ENCODE data around the gene NRCAM.

The NRCAM gene

DNA sequence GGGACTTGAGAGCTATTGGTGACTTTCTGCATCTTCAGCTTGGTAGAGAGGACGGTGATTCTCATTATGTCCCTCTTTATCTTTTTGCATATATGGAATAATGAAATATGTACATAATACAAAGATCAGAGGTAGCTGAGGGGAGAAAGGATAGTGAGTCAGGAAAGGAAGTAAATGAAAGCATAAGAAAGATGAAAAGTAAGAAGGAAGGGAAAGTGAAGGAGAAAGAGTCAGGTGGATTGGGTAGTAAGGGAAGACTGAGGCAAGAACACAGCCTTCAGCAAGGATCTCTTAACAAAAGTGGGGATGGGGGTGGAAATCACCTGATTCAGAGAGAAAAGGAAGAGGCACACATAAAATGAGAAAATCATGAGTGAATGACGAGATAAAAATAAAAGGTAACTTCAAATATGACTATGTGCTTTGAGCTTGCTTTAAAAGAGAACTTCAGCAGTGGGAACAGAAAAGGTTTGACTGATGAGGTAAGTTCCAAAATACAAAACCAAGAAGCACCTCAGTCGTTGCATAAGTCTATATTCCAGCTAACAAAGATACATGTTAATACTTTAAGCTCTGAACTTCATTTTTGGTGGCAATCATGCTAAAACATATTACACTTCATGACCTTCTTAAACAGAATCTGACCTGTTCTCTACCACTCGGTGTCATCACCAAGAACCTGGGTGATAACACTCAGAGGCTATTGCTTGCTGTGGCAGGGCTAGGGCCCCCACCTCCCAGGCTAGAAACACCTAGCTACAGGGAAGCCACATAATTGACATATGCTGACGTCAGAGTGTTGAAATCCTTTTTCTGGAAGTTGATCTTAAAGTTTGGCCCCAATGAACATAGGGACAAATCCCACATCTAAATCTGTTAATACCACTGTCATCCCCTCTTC, 32.9 kb downstream of the NRCAM start:
- Mint-ChIP-seq H3K4me1 (ENCODE audit: low read depth) (peaks cover 63% of the 10 kb centered on the region), H3K27me3 (peaks cover 8% of the 10 kb centered on the region), H3K27ac (peak overlapping the region; percentile 28), H3K4me3 (peak overlapping the region; percentile 49), H3K9me3 (no peaks in the 10 kb centered on the region), H3K36me3 (ENCODE audit: low read depth) (no peaks in the 10 kb centered on the region)

DNA sequence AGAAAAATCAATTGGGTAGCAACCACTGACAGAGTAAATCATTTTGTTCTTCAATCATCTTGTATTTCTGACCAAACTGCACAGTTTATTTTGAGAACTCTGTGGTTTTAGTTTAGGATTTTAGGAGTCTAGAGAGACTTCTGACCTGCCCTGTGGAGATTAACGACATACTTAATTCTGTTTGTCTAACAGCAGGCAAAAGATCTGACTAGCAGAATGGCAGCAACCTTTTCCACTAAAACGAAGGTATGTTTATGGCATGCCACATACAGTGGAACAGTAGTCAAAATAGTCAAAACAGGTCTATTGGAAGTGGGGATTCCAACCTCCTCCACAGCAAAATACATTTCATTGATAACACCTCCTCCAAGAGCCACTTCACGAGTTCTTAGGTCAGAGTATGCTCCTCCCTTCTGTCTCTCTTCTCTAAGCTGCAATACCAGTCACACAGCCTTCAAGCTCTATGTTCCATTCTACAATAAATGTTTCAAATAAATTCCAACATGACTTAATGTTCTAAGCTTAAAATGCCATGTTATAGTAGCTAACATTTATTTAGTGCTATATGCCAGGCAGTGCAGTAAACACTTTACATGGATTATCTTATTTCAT, 34.4 kb downstream of the NRCAM start:
- Mint-ChIP-seq H3K4me3 (no peak overlapping the region), H3K27ac (no peak overlapping the region)

DNA sequence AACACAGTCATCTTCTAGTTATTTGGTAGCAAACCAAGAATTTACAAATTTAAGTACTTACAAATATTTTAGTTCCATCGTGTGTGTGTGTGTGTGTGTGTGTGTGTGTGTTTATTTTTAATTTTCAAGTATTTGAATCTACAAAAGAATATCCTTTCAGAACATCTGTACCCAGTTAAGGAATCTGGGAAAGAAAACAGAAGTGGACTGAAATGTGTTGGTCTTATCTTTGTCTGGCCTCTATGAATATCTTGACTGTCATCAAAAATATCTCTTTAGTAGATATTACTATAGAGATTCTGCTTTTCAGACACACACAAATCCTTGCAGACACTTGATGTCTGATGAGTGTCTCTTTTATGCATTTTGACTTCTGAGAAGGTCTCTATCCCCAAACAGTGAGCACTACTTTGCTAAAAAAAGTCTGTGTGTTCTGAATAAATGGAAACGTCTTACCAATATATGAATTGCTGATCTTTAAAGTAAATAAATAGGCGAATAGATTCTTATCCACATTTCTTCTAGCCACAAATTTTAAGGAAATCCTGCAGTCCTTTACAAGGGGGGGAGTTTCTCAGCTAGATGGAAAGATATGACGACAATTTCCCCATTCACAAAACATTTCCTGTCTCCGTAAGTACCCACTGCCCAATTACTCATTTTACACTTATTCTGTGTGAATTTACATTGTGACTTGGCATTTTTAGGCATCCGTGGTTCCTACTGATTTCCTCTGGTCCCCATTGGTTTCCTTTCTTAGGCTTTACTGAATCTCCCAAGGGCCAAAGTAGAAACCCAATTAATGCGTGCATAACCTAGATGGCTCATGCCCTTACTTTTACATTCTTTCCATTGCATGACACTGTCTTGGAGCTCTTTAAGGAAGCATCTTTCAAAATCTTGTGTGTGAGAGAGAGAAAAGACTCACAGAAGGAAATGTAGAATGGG, 36.0 kb downstream of the NRCAM start:
- Mint-ChIP-seq H3K27ac (peak overlapping the region; percentile 63), H3K27me3 (peaks cover 7% of the 10 kb centered on the region), H3K4me3 (peak overlapping the region; percentile 28), H3K36me3 (ENCODE audit: low read depth) (no peaks in the 10 kb centered on the region), H3K4me1 (ENCODE audit: low read depth) (peaks cover 94% of the 10 kb centered on the region), H3K9me3 (no peaks in the 10 kb centered on the region)

More for the DNA sequence above, 34.4 kb downstream of the NRCAM start:
- H3K4me1 Mint-ChIP-seq (ENCODE audit: low read depth): peaks cover 78% of the 10 kb centered on the region
- H3K9me3 Mint-ChIP-seq: no peaks in the 10 kb centered on the region
- H3K36me3 Mint-ChIP-seq (ENCODE audit: low read depth): no peaks in the 10 kb centered on the region
- peaks cover 8% of the 10 kb centered on the region for H3K27me3 Mint-ChIP-seq

DNA sequence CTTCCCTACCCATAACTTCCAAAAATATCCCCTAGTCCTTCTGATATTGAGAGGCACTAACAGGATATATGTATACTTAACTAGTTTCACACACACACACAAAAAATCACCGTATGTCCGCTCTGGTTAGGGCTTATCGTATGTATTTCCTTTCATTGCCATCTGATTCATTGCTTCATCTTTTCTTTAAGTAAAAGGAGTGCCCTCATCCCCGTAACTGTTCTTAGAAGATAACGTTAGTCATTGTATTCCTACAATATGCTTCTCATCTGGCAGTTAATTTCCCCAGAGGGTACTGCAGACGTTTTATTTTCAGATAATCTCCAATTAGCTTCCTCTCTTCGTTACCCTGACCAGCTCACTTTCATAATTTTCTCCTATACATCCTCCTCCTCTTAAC, 37.3 kb downstream of the NRCAM start:
- peaks cover 95% of the 10 kb centered on the region for H3K4me1 Mint-ChIP-seq (ENCODE audit: low read depth)
- H3K27ac Mint-ChIP-seq: peak overlapping the region; percentile 7
- peaks cover 11% of the 10 kb centered on the region for H3K27me3 Mint-ChIP-seq
- H3K9me3 Mint-ChIP-seq: no peaks in the 10 kb centered on the region
- no peak overlapping the region for H3K4me3 Mint-ChIP-seq
- H3K36me3 Mint-ChIP-seq (ENCODE audit: low read depth): no peaks in the 10 kb centered on the region

DNA sequence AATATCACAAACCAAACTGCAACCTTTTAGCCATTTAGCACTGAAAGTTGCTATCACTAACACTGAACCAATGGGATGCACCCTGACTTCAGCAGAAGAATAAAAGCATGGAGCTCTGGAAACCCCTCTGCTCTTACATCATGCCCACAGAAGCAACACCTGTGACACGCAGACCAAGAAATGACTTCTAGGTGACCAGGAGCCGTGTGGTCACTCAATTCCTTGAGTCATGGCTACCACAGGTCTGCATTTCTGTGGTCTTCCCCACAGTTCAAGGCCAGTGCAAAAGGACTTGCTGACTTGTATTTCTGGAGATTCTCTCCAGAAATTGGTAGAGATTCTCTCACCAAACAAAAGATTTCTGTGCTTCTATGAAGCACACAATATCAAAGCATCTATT, 38.3 kb downstream of the NRCAM start:
- Mint-ChIP-seq H3K9me3 (no peaks in the 10 kb centered on the region), H3K27me3 (peaks cover 7% of the 10 kb centered on the region), H3K4me1 (ENCODE audit: low read depth) (peaks cover 91% of the 10 kb centered on the region)

DNA sequence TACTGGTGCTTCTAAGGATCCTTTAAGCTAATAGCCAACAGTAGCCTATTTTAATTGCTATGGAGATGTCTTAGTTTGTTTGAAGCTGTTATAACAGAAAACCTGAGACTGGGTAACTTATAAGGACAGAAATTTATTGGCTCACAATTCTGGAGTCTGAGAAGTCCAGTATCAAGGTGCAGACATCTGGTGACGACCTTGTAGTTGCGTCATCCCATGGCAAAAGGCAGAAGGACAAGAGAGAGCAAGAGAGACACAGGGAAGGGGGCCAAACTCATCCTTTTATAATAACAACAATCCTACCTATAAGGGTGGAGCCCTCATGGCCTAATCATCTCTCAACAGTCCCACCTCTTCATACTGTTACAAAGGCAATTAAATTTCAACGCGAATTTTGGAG, 39.1 kb downstream of the NRCAM start:
- Mint-ChIP-seq H3K4me1 (ENCODE audit: low read depth) (peaks cover 83% of the 10 kb centered on the region), H3K4me3 (no peak overlapping the region), H3K36me3 (ENCODE audit: low read depth) (no peaks in the 10 kb centered on the region), H3K27me3 (peaks cover 7% of the 10 kb centered on the region), H3K27ac (no peak overlapping the region), H3K9me3 (no peaks in the 10 kb centered on the region)

More for the DNA sequence above, 38.3 kb downstream of the NRCAM start:
- H3K4me3 Mint-ChIP-seq: no peak overlapping the region
- H3K36me3 Mint-ChIP-seq (ENCODE audit: low read depth): no peaks in the 10 kb centered on the region
- H3K27ac Mint-ChIP-seq: peak overlapping the region; percentile 56

DNA sequence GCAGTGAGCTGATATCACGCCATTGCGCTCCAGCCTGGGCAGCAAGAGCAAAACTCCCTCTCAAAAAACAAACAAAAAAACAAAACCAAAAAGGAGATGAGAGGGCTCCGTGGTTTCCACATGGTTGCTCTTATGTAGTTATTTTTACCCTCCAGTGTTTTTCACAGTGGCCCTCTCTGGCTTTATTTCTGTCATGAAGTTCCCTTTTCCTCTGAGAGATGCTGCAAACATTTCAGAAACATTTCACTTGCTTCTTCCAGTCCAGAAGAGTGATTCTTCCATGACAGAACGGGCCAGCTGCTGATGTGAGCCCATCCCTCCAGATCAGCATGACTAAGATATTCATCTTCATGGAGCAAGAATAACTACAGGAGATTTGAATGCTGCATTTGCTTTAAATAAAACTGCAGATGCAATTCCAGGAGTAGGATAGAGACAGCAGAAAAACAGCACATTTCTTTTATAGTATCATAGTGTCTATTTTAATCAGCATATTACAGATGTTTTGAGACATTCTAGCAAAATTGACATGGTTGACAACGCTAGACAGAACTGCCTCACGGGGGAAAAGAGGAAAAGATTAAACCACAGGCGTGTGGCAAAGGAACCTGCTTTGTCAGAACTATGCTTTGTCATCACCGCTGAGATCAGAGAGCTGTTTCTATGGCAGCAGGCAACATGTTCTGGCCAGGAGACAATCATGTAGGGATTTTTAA, 40.3 kb downstream of the NRCAM start:
- H3K4me3 Mint-ChIP-seq: peak overlapping the region; percentile 54
- H3K36me3 Mint-ChIP-seq (ENCODE audit: low read depth): no peaks in the 10 kb centered on the region
- H3K9me3 Mint-ChIP-seq: no peaks in the 10 kb centered on the region
- peaks cover 7% of the 10 kb centered on the region for H3K27me3 Mint-ChIP-seq
- H3K27ac Mint-ChIP-seq: peak overlapping the region; percentile 81
- H3K4me1 Mint-ChIP-seq (ENCODE audit: low read depth): peaks cover 72% of the 10 kb centered on the region

DNA sequence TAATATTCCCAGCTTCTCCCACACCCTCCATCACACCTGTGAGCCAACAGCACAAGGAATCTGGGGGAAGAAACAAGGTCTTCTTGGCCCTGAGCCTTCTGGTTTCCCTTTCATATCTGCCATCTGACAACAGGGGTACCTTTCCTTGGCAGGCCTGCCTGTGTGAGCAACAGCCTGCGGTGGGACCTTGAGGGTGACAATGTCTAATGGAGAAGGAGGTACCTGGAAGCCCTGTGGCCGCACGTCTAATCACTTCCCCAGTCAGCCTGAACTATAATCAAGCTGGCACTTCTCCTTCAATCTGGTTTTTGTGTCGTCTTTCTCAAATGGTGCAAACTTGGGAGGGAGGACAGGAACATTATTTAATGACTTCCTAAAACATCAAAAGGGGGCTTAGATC, 41.2 kb downstream of the NRCAM start:
- Mint-ChIP-seq H3K9me3 (no peaks in the 10 kb centered on the region), H3K4me1 (ENCODE audit: low read depth) (peaks cover 63% of the 10 kb centered on the region), H3K4me3 (peak overlapping the region; percentile 38), H3K36me3 (ENCODE audit: low read depth) (no peaks in the 10 kb centered on the region), H3K27me3 (peaks cover 7% of the 10 kb centered on the region), H3K27ac (no peak overlapping the region)

DNA sequence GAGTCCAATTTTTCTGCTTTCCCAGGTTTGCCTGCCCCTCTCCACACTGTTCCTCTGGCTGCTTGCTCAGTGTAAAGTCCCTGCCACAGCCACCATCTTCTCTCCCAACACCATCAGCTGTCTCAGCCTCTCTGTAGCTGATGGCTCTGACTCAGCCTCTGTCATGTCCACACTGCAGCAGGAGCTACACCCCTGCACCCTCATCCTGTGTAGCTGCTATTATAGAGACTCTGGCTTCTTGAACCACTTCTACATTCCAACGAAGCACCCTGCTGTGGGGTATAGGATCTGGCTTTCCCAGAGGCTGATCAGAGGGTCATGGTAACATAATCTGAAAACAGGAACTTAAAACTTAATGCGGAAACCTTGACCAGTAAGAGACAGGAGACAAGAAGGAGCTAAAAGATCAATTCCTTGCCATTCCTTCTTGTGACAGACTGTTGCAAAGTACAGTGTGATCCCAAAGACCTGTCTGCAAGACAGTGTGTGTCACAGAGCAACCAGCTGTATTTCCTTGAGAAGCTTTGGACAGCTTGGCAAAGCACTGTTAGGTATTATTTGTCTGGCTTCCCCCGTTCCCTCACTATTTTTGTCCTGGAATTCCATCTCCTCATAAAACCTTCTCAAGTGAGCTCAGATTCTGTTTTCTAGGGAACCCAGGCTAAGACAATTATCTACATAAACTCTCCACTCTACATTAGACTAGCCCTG, 42.3 kb downstream of the NRCAM start:
- H3K4me1 Mint-ChIP-seq (ENCODE audit: low read depth): peaks cover 51% of the 10 kb centered on the region
- H3K9me3 Mint-ChIP-seq: no peaks in the 10 kb centered on the region
- H3K36me3 Mint-ChIP-seq (ENCODE audit: low read depth): no peaks in the 10 kb centered on the region
- H3K27ac Mint-ChIP-seq: no peak overlapping the region
- H3K4me3 Mint-ChIP-seq: no peak overlapping the region
- peaks cover 7% of the 10 kb centered on the region for H3K27me3 Mint-ChIP-seq

DNA sequence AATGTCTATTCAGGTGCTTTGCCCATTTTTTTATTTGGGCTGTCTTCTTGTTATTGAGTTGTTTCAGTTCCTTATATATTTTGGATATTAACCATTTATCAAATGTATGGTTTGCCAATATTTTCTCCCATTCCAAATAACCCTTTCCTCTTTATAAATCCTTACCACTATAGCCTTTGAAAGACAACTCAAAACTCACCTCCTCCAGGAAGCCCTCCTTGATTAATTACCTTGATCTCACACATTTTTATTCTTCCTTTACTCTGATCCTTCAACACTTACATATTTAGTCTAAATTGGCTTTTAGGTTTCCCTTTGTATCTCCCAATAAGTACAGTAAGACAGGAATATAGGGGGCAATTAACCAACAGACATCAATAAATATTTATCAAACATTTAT, 42.9 kb downstream of the NRCAM start:
- Mint-ChIP-seq H3K27me3 (peaks cover 7% of the 10 kb centered on the region), H3K9me3 (no peaks in the 10 kb centered on the region), H3K27ac (no peak overlapping the region), H3K36me3 (ENCODE audit: low read depth) (no peaks in the 10 kb centered on the region), H3K4me3 (no peak overlapping the region), H3K4me1 (ENCODE audit: low read depth) (peaks cover 48% of the 10 kb centered on the region)

DNA sequence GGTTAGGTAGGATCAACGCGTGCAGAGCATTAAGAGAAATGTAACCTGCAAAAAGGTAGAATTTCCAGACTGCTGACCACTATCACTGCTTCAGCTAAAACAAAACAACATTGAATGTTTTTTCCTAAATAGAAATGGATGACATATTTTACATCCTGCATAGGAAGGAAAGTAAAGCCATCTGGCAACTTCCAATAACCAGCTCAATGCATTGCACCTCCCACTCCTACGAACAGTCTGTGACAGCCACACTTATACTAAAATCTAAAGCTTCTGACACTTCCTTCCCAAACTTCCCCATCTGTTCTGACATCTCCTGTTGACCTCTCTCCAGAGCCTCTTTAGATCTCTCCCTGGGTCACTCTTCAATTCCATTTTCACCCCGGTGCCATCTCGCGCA, 47.1 kb downstream of the NRCAM start:
- H3K4me3 Mint-ChIP-seq: no peak overlapping the region
- H3K27ac Mint-ChIP-seq: no peak overlapping the region
- H3K9me3 Mint-ChIP-seq: no peaks in the 10 kb centered on the region
- no peaks in the 10 kb centered on the region for H3K27me3 Mint-ChIP-seq
- H3K36me3 Mint-ChIP-seq (ENCODE audit: low read depth): no peaks in the 10 kb centered on the region
- peaks cover 7% of the 10 kb centered on the region for H3K4me1 Mint-ChIP-seq (ENCODE audit: low read depth)

DNA sequence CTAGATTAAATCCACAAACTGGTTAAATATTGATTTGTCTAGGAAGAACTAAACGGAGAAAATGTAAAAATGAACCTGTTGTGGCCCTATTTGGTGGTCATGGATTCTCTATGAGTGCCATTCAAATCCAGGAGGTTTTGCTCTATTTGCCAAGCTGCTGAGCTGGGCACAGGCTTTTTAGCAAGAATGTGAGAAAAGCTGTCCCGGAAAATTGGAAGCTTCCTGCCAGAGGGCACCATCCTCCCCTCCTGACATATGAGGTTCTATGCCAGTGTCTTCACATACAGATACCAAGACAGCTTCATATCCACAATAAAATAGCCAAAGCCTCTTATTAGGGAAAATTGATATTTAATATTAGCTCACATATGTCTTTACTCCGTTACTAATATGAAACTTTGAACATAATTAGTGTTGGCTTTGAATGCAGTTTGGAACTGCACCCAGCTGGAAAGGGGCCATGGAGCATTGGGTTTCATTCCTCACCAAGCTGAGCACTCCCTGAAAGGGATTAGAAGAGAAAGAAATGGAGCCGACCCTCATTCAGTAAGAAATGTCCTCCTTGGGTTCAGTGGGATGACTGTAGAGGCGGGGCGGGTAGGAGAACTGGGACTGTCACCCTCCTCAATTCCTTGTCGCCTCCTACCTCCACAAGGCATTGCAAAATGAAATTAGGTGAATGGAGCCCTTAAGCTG, 47.8 kb downstream of the NRCAM start:
- Mint-ChIP-seq H3K36me3 (ENCODE audit: low read depth) (no peaks in the 10 kb centered on the region), H3K27me3 (no peaks in the 10 kb centered on the region), H3K9me3 (no peaks in the 10 kb centered on the region), H3K27ac (no peak overlapping the region), H3K4me1 (ENCODE audit: low read depth) (peaks cover 1% of the 10 kb centered on the region), H3K4me3 (no peak overlapping the region)

DNA sequence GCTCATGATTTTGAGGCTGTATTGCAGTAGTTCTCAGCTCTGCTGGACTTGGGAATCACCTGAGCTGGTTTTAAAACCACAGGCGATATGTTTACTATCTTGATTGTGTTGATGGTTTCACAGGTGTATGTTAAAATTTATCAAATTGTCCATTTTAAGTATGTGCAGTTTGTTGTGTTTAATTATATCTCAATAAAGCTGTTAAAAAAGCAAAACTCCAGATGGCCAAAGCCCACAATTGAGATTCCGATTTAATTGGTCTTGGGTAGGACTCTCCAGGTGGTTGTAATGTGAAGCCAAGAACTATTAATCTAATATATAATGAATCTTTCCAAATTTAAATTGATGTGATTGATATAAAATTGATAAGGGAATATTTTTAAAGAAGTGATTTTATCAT, 48.6 kb downstream of the NRCAM start:
- Mint-ChIP-seq H3K4me1 (ENCODE audit: low read depth) (no peaks in the 10 kb centered on the region), H3K9me3 (no peaks in the 10 kb centered on the region), H3K36me3 (ENCODE audit: low read depth) (no peaks in the 10 kb centered on the region), H3K27me3 (no peaks in the 10 kb centered on the region), H3K4me3 (no peak overlapping the region), H3K27ac (no peak overlapping the region)

Measured in stimulated activated naive CD8-positive, alpha-beta T cell treated with anti-CD3 and anti-CD28 coated beads, Interleukin-15, Interleukin-2, amounts not matched to agents 100 ng/mL and 50 ng/mL, for 24 hours (primary cell).